ENCODE results near the gene SLC35A5.

SLC35A5 gene

GRCh38 chr3:112604536-112604935, 42.7 kb downstream of the SLC35A5 start:
- H3K36me3 ChIP-seq (ENCODE audit: control insufficient read depth, insufficient read depth, low read length), result no peaks in the 10 kb centered on the region
- H3K27ac ChIP-seq (ENCODE audit: low read depth, low read length), result no peak overlapping the region
- H3K4me3 ChIP-seq (ENCODE audit: low read depth, low read length), result no peak overlapping the region
- H3K9ac ChIP-seq (ENCODE audit: low read depth, low read length), result no peak overlapping the region
- H3K27me3 ChIP-seq (ENCODE audit: control insufficient read depth, insufficient read depth, low read length), result no peaks in the 10 kb centered on the region
- no peaks in the 10 kb centered on the region for H3K4me1 ChIP-seq (ENCODE audit: control insufficient read depth, insufficient read depth, low read length)
- H3K9me3 ChIP-seq (ENCODE audit: control insufficient read depth, insufficient read depth, low read length), result no peaks in the 10 kb centered on the region

- no peaks in the 10 kb centered on the region for H3K9me3 ChIP-seq (ENCODE audit: control insufficient read depth, insufficient read depth, low read length)
- H3K36me3 ChIP-seq (ENCODE audit: control insufficient read depth, insufficient read depth, low read length), result no peaks in the 10 kb centered on the region
- H3K9ac ChIP-seq (ENCODE audit: low read depth, low read length), result no peak overlapping the region
- H3K4me3 ChIP-seq (ENCODE audit: low read depth, low read length), result no peak overlapping the region
- no peaks in the 10 kb centered on the region for H3K4me1 ChIP-seq (ENCODE audit: control insufficient read depth, insufficient read depth, low read length)
- H3K27me3 ChIP-seq (ENCODE audit: control insufficient read depth, insufficient read depth, low read length), result no peaks in the 10 kb centered on the region
- no peak overlapping the region for H3K27ac ChIP-seq (ENCODE audit: low read depth, low read length)
Measured at GRCh38 chr3:112605285-112605684, 43.4 kb downstream of the SLC35A5 start.

DNA sequence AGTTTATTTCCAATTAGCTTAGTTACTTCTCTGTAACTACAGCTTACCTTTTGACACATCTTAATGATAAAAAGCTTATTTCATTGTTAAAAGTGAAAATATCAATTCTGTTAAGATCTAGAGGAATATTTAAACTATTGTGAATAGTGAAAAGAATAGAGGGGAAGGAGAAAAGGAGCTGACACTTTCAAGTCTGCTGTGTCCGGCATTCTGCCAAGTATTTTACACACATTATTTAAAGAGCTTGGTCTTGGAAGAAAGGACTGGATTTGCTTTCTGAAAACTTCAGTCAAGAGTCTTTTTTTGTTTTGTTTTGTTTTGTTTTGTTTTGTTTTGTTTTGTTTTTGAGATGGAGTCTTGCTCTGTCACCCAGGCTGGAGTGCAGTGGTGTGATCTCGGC, 44.3 kb downstream of the SLC35A5 start:
- no peak overlapping the region for H3K27ac ChIP-seq (ENCODE audit: low read depth, low read length)
- H3K36me3 ChIP-seq (ENCODE audit: control insufficient read depth, insufficient read depth, low read length), result no peaks in the 10 kb centered on the region
- no peaks in the 10 kb centered on the region for H3K27me3 ChIP-seq (ENCODE audit: control insufficient read depth, insufficient read depth, low read length)

GRCh38 chr3:112607863-112608262, 46.0 kb downstream of the SLC35A5 start:
- Histone ChIP-seq H3K27ac (ENCODE audit: low read depth, low read length) (no peak overlapping the region), H3K4me3 (ENCODE audit: low read depth, low read length) (no peak overlapping the region), H3K27me3 (ENCODE audit: control insufficient read depth, insufficient read depth, low read length) (no peaks in the 10 kb centered on the region), H3K9ac (ENCODE audit: low read depth, low read length) (no peak overlapping the region), H3K36me3 (ENCODE audit: control insufficient read depth, insufficient read depth, low read length) (no peaks in the 10 kb centered on the region), H3K4me1 (ENCODE audit: control insufficient read depth, insufficient read depth, low read length) (no peaks in the 10 kb centered on the region), H3K9me3 (ENCODE audit: control insufficient read depth, insufficient read depth, low read length) (no peaks in the 10 kb centered on the region)

More for the DNA sequence above, 44.3 kb downstream of the SLC35A5 start:
- Histone ChIP-seq H3K4me3 (ENCODE audit: low read depth, low read length) (no peak overlapping the region), H3K9ac (ENCODE audit: low read depth, low read length) (no peak overlapping the region), H3K4me1 (ENCODE audit: control insufficient read depth, insufficient read depth, low read length) (no peaks in the 10 kb centered on the region), H3K9me3 (ENCODE audit: control insufficient read depth, insufficient read depth, low read length) (no peaks in the 10 kb centered on the region)

DNA sequence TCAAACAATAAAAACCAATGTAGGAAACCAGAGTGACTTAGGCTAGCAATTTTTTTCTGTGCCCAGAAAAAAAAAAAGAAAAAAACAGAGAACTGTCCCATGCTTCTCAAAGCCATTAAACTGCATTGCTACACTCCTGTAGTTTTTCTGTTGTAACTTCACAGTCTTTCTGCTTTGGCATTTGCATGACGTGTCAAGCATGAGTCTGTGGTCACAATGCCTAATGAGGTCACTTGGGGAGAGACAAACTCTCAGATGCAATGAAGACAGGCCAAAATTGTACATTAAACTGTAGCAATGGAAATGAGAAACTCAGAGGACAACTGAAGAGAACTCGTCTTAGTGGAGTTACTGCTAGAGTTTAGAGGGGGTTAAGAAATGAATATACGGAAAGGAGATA, 48.3 kb downstream of the SLC35A5 start:
- no peaks in the 10 kb centered on the region for H3K9me3 ChIP-seq (ENCODE audit: control insufficient read depth, insufficient read depth, low read length)
- peaks cover 1% of the 10 kb centered on the region for H3K4me1 ChIP-seq (ENCODE audit: control insufficient read depth, insufficient read depth, low read length)
- H3K9ac ChIP-seq (ENCODE audit: low read depth, low read length), result no peak overlapping the region
- H3K36me3 ChIP-seq (ENCODE audit: control insufficient read depth, insufficient read depth, low read length), result no peaks in the 10 kb centered on the region
- H3K27me3 ChIP-seq (ENCODE audit: control insufficient read depth, insufficient read depth, low read length), result no peaks in the 10 kb centered on the region
- H3K4me3 ChIP-seq (ENCODE audit: low read depth, low read length), result no peak overlapping the region
- H3K27ac ChIP-seq (ENCODE audit: low read depth, low read length), result no peak overlapping the region

DNA sequence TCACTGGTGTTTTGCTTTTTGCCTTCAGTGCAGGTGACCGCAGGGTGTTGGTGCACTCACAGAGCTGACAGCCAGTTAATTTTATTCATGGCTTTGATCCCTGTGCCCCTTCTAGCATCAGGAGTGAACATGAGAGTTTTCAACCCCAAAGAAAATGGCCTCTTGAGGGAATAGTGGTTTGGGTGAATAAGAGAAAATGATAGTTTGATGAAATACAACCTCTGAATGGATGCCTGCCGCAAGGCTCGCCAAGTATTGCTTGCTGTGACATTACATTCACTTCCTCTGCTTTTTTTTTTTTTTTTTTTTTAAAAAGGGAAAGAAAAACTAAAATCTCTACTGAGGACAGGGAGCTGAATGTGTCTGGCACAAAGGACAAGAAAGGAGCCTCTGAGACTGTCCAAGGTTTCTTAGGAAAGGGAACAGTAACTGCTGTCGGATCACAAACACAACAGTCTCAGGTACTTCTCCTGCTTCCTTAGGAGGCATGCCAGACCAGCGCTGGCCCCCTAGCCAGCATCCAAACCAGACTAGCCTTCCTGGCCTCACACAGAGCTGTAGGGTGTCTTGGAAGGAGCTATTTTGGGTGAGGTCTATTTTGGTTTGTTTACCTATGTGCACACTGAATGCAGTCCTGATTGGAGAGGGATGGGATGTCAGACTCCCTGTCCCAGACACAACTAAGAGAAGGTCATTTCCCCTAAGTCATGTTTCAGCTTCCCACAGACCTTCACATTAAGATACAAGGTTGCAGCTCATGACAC, 50.1 kb downstream of the SLC35A5 start:
- no peak overlapping the region for H3K27ac ChIP-seq (ENCODE audit: low read depth, low read length)
- H3K9ac ChIP-seq (ENCODE audit: low read depth, low read length), result no peak overlapping the region
- no peak overlapping the region for H3K4me3 ChIP-seq (ENCODE audit: low read depth, low read length)
- H3K4me1 ChIP-seq (ENCODE audit: control insufficient read depth, insufficient read depth, low read length), result peaks cover 18% of the 10 kb centered on the region
- no peaks in the 10 kb centered on the region for H3K9me3 ChIP-seq (ENCODE audit: control insufficient read depth, insufficient read depth, low read length)
- no peaks in the 10 kb centered on the region for H3K27me3 ChIP-seq (ENCODE audit: control insufficient read depth, insufficient read depth, low read length)
- no peaks in the 10 kb centered on the region for H3K36me3 ChIP-seq (ENCODE audit: control insufficient read depth, insufficient read depth, low read length)

GRCh38 chr3:112615989-112616731, 54.3 kb downstream of the SLC35A5 start:
- H3K27ac ChIP-seq (ENCODE audit: low read depth, low read length), result peak overlapping the region; percentile 47
- no peaks in the 10 kb centered on the region for H3K36me3 ChIP-seq (ENCODE audit: control insufficient read depth, insufficient read depth, low read length)
- no peak overlapping the region for H3K4me3 ChIP-seq (ENCODE audit: low read depth, low read length)

GRCh38 chr3:112617285-112617684, 55.4 kb downstream of the SLC35A5 start:
- H3K9ac ChIP-seq (ENCODE audit: low read depth, low read length), result no peak overlapping the region
- no peak overlapping the region for H3K4me3 ChIP-seq (ENCODE audit: low read depth, low read length)
- no peak overlapping the region for H3K27ac ChIP-seq (ENCODE audit: low read depth, low read length)
- no peaks in the 10 kb centered on the region for H3K36me3 ChIP-seq (ENCODE audit: control insufficient read depth, insufficient read depth, low read length)
- peaks cover 18% of the 10 kb centered on the region for H3K4me1 ChIP-seq (ENCODE audit: control insufficient read depth, insufficient read depth, low read length)
- no peaks in the 10 kb centered on the region for H3K9me3 ChIP-seq (ENCODE audit: control insufficient read depth, insufficient read depth, low read length)
- H3K27me3 ChIP-seq (ENCODE audit: control insufficient read depth, insufficient read depth, low read length), result no peaks in the 10 kb centered on the region

More at GRCh38 chr3:112615989-112616731, 54.3 kb downstream of the SLC35A5 start:
- Histone ChIP-seq H3K9me3 (ENCODE audit: control insufficient read depth, insufficient read depth, low read length) (no peaks in the 10 kb centered on the region), H3K4me1 (ENCODE audit: control insufficient read depth, insufficient read depth, low read length) (peaks cover 18% of the 10 kb centered on the region), H3K9ac (ENCODE audit: low read depth, low read length) (peak overlapping the region; percentile 34), H3K27me3 (ENCODE audit: control insufficient read depth, insufficient read depth, low read length) (no peaks in the 10 kb centered on the region)

DNA sequence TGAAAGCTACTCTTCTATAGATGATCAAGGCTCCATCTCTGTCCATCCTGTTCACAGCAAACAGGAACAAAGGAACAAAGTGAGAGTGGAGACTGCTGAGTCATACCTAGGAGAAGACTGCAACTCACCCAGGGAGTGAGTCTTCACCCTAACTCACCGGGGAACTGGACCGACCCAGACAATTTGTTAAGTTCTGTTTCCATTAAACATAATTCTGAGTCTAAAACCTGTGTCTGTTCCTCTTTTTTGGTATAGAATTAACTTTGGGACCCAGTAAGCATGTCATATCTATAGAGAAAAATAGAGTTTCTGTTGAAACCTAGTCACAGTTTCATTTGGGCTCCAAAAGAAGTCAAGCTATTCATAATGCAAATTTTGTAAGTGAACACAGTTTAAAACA, 57.5 kb downstream of the SLC35A5 start:
- Histone ChIP-seq H3K27ac (ENCODE audit: low read depth, low read length) (no peak overlapping the region), H3K36me3 (ENCODE audit: control insufficient read depth, insufficient read depth, low read length) (no peaks in the 10 kb centered on the region), H3K4me1 (ENCODE audit: control insufficient read depth, insufficient read depth, low read length) (peaks cover 30% of the 10 kb centered on the region), H3K4me3 (ENCODE audit: low read depth, low read length) (no peak overlapping the region), H3K9ac (ENCODE audit: low read depth, low read length) (no peak overlapping the region), H3K27me3 (ENCODE audit: control insufficient read depth, insufficient read depth, low read length) (no peaks in the 10 kb centered on the region), H3K9me3 (ENCODE audit: control insufficient read depth, insufficient read depth, low read length) (no peaks in the 10 kb centered on the region)

DNA sequence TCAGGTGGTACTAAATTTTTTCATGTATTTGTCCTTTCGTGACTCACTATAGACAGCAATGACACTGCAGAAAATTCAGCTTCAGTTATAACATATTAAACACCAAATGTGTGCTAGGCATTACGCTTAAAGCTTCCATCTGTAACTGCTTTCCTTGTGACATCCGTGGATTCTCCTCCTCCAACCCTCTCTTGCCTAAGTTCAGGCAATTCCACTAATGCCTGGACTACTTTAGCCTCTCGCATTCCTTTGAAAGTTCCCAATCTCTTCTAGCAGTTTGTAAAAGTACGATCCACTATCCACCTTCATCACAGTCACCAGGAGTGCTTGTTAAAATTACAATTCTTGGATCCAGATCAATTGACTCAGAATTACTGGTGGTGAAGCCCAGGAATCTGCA, 61.4 kb downstream of the SLC35A5 start:
- Histone ChIP-seq H3K36me3 (ENCODE audit: control insufficient read depth, insufficient read depth, low read length) (no peaks in the 10 kb centered on the region), H3K27ac (ENCODE audit: low read depth, low read length) (no peak overlapping the region), H3K4me3 (ENCODE audit: low read depth, low read length) (no peak overlapping the region), H3K9ac (ENCODE audit: low read depth, low read length) (no peak overlapping the region), H3K4me1 (ENCODE audit: control insufficient read depth, insufficient read depth, low read length) (peaks cover 12% of the 10 kb centered on the region), H3K9me3 (ENCODE audit: control insufficient read depth, insufficient read depth, low read length) (no peaks in the 10 kb centered on the region), H3K27me3 (ENCODE audit: control insufficient read depth, insufficient read depth, low read length) (no peaks in the 10 kb centered on the region)

GRCh38 chr3:112623717-112624116, 61.9 kb downstream of the SLC35A5 start:
- H3K9me3 ChIP-seq (ENCODE audit: control insufficient read depth, insufficient read depth, low read length), result no peaks in the 10 kb centered on the region
- no peaks in the 10 kb centered on the region for H3K27me3 ChIP-seq (ENCODE audit: control insufficient read depth, insufficient read depth, low read length)
- H3K4me3 ChIP-seq (ENCODE audit: low read depth, low read length), result no peak overlapping the region
- no peak overlapping the region for H3K9ac ChIP-seq (ENCODE audit: low read depth, low read length)
- H3K4me1 ChIP-seq (ENCODE audit: control insufficient read depth, insufficient read depth, low read length), result peaks cover 12% of the 10 kb centered on the region
- no peak overlapping the region for H3K27ac ChIP-seq (ENCODE audit: low read depth, low read length)
- no peaks in the 10 kb centered on the region for H3K36me3 ChIP-seq (ENCODE audit: control insufficient read depth, insufficient read depth, low read length)

Data from HUES48 (cell line).